Ishikawa (cell line): Measurements from ENCODE around the gene UBN1.

Experiments used
- CEBPB ChIP-seq: IDR thresholded peaks from 2 replicates; pipeline ENCODE4 v1.6.1; 2012
- EP300 ChIP-seq: IDR thresholded peaks from 2 replicates; pipeline ENCODE4 v1.6.1; 2012; ENCODE audit warnings: borderline replicate concordance
- FOXM1 ChIP-seq: IDR thresholded peaks from 2 replicates; pipeline ENCODE4 v1.6.1; 2012; ENCODE audit warnings: low read depth, borderline replicate concordance
- TCF12 ChIP-seq: IDR thresholded peaks from 2 replicates; pipeline ENCODE4 v1.6.1; 2012; ENCODE audit warnings: low read depth
- YY1 ChIP-seq: IDR thresholded peaks from 2 replicates; pipeline ENCODE4 v1.6.1; 2012; ENCODE audit warnings: low read depth
- TF ChIP-seq, protein P1 (sequence below): IDR thresholded peaks from 2 replicates; pipeline ENCODE4 v1.6.1; 2012

GRCh38 chr16:4855804-4856203 is 8.5 kb downstream of the UBN1 start:
- TF ChIP-seq FOXM1, result no peak
- TF ChIP-seq, protein P1, sequence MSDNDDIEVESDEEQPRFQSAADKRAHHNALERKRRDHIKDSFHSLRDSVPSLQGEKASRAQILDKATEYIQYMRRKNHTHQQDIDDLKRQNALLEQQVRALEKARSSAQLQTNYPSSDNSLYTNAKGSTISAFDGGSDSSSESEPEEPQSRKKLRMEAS, result no peak
- TF ChIP-seq TCF12, result no peak
- no peak for TF ChIP-seq YY1
- TF ChIP-seq EP300, result no peak
- TF ChIP-seq CEBPB, result no peak
